Nephron (organoid): ENCODE data around the gene ISCU.
"Not testable (repeated sequence)": the region's sequence is repeated elsewhere in the genome, so short reads cannot be mapped to it uniquely, and the experiment has no call there.

ENCODE experiments used
- H3K27ac Mint-ChIP-seq, 3 experiments: 2 replicates each; pipeline ENCODE4 v1.8.0; 2020; ENCODE audit warnings: mixed read lengths in 3 of 3, mild to moderate bottlenecking in 2 of 3, moderate library complexity in 1 of 3
- H3K27me3 Mint-ChIP-seq: 2 replicates; pipeline ENCODE4 v1.8.0; 2021; ENCODE audit warnings: low read depth, mild to moderate bottlenecking, moderate library complexity, mixed read lengths
- H3K36me3 Mint-ChIP-seq: 2 replicates; pipeline ENCODE4 v1.8.0; 2020; ENCODE audit warnings: low read depth, mixed read lengths
- H3K4me1 Mint-ChIP-seq: 2 replicates; pipeline ENCODE4 v1.8.0; 2020; ENCODE audit warnings: mixed read lengths
- H3K4me3 Mint-ChIP-seq, 3 experiments: 2 replicates each; pipeline ENCODE4 v1.8.0; 2020; ENCODE audit warnings: mild to moderate bottlenecking in 3 of 3, mixed read lengths in 3 of 3, moderate library complexity in 2 of 3
- H3K9me3 Mint-ChIP-seq: 2 replicates; pipeline ENCODE4 v1.8.0; 2020; ENCODE audit warnings: mixed read lengths
- TF ChIP-seq, protein P1 (sequence below), 3 experiments: fragments of 200-600 bp; sonication (generic); IDR thresholded peaks; one replicate each; pipeline ENCODE4 v1.5.0; 2021; ENCODE audit warnings: antibody characterized with exemption in 3 of 3; ENCODE audit not compliant: unreplicated experiment in 3 of 3

Gene ISCU

DNA sequence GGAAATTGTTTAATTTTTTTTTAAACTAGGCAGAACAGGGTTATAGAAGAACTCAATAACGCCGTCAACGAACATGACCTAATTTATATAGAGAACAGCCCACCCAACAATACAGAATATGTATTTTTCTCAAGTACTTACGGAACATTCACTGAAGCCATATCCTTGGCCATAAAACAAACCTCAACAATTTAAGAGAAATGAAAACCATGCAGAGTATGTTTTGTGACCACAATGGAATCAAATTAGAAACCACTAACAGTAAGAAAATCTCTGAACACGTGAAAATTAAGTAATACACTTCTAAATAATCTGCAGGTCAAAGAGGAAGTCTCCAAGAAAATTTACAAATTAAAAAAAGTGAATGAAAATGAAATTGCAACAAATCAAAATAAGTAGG lies 10.9 kb upstream of the ISCU start:
- TF ChIP-seq, protein P1, sequence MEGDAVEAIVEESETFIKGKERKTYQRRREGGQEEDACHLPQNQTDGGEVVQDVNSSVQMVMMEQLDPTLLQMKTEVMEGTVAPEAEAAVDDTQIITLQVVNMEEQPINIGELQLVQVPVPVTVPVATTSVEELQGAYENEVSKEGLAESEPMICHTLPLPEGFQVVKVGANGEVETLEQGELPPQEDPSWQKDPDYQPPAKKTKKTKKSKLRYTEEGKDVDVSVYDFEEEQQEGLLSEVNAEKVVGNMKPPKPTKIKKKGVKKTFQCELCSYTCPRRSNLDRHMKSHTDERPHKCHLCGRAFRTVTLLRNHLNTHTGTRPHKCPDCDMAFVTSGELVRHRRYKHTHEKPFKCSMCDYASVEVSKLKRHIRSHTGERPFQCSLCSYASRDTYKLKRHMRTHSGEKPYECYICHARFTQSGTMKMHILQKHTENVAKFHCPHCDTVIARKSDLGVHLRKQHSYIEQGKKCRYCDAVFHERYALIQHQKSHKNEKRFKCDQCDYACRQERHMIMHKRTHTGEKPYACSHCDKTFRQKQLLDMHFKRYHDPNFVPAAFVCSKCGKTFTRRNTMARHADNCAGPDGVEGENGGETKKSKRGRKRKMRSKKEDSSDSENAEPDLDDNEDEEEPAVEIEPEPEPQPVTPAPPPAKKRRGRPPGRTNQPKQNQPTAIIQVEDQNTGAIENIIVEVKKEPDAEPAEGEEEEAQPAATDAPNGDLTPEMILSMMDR (IDR thresholded peaks at IDR 0.05; ENCODE audit: unreplicated experiment in 3 of 3): no peak
- no peak overlapping the region for H3K27ac Mint-ChIP-seq
- H3K4me1 Mint-ChIP-seq: peaks cover 12% of the 10 kb centered on the region
- H3K27me3 Mint-ChIP-seq: no peaks in the 10 kb centered on the region
- no peak overlapping the region for H3K4me3 Mint-ChIP-seq
- H3K9me3 Mint-ChIP-seq: no peaks in the 10 kb centered on the region
- H3K36me3 Mint-ChIP-seq: peaks cover 22% of the 10 kb centered on the region

DNA sequence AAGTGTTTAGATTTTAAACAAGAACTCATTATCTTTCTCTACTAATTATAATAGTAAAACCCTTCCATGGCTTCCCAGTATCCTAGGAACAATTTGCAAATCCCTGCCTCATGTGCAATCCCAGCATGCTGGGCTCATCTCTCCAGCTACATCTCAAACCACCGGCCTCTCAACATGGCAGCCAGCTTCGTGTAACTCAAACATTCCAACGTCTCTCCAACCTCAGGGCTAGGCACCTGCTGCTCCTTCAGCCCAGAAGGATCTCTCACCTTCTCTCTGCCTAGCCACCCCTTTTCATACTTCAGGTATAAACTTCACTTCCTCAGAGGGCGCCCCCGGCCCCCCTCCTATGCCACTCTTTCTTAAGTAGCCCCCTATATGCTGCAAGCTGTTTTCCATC lies 8.6 kb upstream of the ISCU start:
- Mint-ChIP-seq H3K36me3 (peaks cover 14% of the 10 kb centered on the region), H3K4me3 (no peak overlapping the region), H3K27ac (no peak overlapping the region), H3K27me3 (no peaks in the 10 kb centered on the region), H3K9me3 (no peaks in the 10 kb centered on the region), H3K4me1 (peaks cover 25% of the 10 kb centered on the region)
- TF ChIP-seq, protein P1 (IDR thresholded peaks at IDR 0.05; ENCODE audit: unreplicated experiment in 3 of 3): no peak

DNA sequence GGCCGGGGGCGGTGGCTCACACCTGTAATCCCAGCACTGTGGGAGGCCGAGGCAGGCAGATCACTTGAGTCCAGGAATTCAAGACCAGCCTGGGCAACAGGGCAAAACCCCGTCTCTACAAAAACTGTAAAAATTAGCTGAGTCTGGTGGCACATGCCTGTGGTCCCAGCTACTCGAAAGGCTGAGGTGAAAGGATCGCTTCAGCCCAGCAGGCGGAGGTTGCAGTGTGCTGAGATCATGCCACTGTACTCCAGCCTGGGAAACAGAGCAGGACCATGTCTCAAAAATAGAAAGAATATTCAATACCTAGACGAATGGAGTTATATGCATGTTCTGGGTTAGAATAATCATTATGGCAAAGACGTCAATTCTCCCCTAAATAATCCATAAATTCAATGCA lies 7.0 kb upstream of the ISCU start:
- peaks cover 37% of the 10 kb centered on the region for H3K4me1 Mint-ChIP-seq
- not testable (repeated sequence) for H3K4me3 Mint-ChIP-seq, H3K27me3 Mint-ChIP-seq, H3K9me3 Mint-ChIP-seq, H3K27ac Mint-ChIP-seq
- peaks cover 10% of the 10 kb centered on the region for H3K36me3 Mint-ChIP-seq

DNA sequence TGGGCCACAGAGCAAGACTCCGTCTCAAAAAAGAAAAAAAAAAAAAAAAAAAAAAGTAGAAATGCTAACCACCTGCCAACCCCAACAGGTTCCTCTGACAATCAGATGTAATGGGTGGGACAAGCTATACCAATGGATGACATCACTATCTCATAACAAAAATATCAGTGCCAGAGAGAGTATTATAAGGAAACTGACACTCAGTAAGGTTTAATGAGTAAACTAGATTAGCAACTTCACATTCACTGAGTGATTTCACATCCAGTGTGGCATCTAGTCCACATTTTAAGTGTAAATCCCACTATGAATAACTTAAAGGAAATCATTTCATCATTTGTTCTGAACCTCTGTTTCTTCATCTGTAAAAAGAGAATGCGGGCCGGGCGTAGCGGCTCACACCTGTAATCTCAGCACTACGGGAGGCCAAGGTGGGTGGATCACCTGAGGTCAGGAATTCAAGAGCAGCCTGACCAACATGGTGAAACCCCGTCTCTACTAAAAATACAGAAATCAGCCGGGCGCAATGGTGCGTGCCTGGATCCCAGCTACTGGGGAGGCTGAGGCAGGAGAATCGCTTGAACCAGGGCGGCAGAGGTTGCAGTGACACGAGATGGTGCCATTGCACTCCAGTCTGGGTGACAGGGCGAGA lies 3.3 kb upstream of the ISCU start:
- peak overlapping the region in 1 of 3 experiments; percentile 54 for H3K27ac Mint-ChIP-seq
- H3K4me3 Mint-ChIP-seq: peak overlapping the region; percentile 97 to 100 (median 100)
- no peaks in the 10 kb centered on the region for H3K9me3 Mint-ChIP-seq
- no peaks in the 10 kb centered on the region for H3K27me3 Mint-ChIP-seq
- H3K36me3 Mint-ChIP-seq: peaks cover 10% of the 10 kb centered on the region
- TF ChIP-seq, protein P1 (IDR thresholded peaks at IDR 0.05; ENCODE audit: unreplicated experiment in 3 of 3): no peak
- peaks cover 52% of the 10 kb centered on the region for H3K4me1 Mint-ChIP-seq

DNA sequence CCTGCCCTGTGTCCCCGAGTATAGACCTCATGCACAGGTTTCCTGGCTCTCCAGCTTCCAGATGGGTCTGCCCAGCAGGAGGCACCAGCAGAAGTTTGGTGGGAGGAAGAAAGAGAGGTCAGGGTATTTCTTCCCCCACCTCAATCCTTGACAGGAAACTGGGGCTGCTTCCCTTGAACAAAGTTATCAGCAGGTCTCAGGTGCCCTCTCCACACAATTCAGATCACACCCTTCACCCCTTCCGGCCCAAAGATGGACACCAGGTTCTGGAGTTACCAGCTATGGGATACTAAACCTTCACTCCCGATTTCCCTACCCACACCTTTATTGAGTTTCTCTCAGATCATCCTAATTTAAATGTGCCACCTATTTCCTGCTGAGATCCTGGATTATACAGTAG lies 2.6 kb upstream of the ISCU start:
- H3K27ac Mint-ChIP-seq: peak overlapping the region; percentile 98 to 99 (median 99)
- H3K4me3 Mint-ChIP-seq: peak overlapping the region; percentile 97 to 100 (median 100)
- TF ChIP-seq, protein P1 (IDR thresholded peaks at IDR 0.05; ENCODE audit: unreplicated experiment in 3 of 3): no peak
- H3K4me1 Mint-ChIP-seq: peaks cover 52% of the 10 kb centered on the region
- no peaks in the 10 kb centered on the region for H3K9me3 Mint-ChIP-seq
- H3K27me3 Mint-ChIP-seq: no peaks in the 10 kb centered on the region
- H3K36me3 Mint-ChIP-seq: peaks cover 12% of the 10 kb centered on the region

GRCh38 chr12:108560321-108560721 lies 2.1 kb upstream of the ISCU start:
- no peaks in the 10 kb centered on the region for H3K27me3 Mint-ChIP-seq
- no peaks in the 10 kb centered on the region for H3K9me3 Mint-ChIP-seq
- H3K27ac Mint-ChIP-seq: peak overlapping the region; percentile 98 to 99 (median 99)
- H3K36me3 Mint-ChIP-seq: peaks cover 14% of the 10 kb centered on the region
- TF ChIP-seq, protein P1 (IDR thresholded peaks at IDR 0.05; ENCODE audit: unreplicated experiment in 3 of 3): no peak
- peak overlapping the region; percentile 97 to 100 (median 100) for H3K4me3 Mint-ChIP-seq
- H3K4me1 Mint-ChIP-seq: peaks cover 53% of the 10 kb centered on the region
